ENCODE results near the gene PSPC1.

- TF ChIP-seq, protein P1, sequence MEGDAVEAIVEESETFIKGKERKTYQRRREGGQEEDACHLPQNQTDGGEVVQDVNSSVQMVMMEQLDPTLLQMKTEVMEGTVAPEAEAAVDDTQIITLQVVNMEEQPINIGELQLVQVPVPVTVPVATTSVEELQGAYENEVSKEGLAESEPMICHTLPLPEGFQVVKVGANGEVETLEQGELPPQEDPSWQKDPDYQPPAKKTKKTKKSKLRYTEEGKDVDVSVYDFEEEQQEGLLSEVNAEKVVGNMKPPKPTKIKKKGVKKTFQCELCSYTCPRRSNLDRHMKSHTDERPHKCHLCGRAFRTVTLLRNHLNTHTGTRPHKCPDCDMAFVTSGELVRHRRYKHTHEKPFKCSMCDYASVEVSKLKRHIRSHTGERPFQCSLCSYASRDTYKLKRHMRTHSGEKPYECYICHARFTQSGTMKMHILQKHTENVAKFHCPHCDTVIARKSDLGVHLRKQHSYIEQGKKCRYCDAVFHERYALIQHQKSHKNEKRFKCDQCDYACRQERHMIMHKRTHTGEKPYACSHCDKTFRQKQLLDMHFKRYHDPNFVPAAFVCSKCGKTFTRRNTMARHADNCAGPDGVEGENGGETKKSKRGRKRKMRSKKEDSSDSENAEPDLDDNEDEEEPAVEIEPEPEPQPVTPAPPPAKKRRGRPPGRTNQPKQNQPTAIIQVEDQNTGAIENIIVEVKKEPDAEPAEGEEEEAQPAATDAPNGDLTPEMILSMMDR (IDR thresholded peaks at IDR 0.05) = no peak
- TF ChIP-seq ZFX (IDR thresholded peaks at IDR 0.05; ENCODE audit: borderline replicate concordance) = no peak
These were observed 102.0 kb downstream of the PSPC1 start for GRCh38 chr13:19680751-19681150.

All from 22Rv1 (cell line).